H1 (cell line): ENCODE results near the gene B4GALNT3.

ENCODE experiments used
- CBX8 ChIP-seq: fragments of 300-800, 300-1000 bp; sonication (generic); IDR thresholded peaks from 2 replicates; pipeline ENCODE4 v1.7.1; 2016; ENCODE audit warnings: low read depth, low read length, borderline replicate concordance
- CTCF ChIP-seq, 3 experiments: IDR thresholded peaks; 1 replicate in 2 of 3; 2 replicates in 1 of 3; pipeline versions ENCODE4 v1.5.1 to v1.6.1; 2011; ENCODE audit warnings: low read length in 3 of 3, mild to moderate bottlenecking in 3 of 3, inconsistent platforms in 2 of 3, low read depth in 1 of 3, moderate library complexity in 1 of 3; ENCODE audit not compliant: insufficient read depth in 1 of 3; ENCODE audit errors: control extremely low read depth in 1 of 3
- EGR1 ChIP-seq: IDR thresholded peaks from 2 replicates; pipeline ENCODE4 v1.6.1; 2011; ENCODE audit warnings: low read depth, low read length, borderline replicate concordance
- EZH2 ChIP-seq: fragments of 200-600 bp; sonication (generic); IDR thresholded peaks from 2 replicates; pipeline ENCODE4 v1.7.1; 2012; ENCODE audit warnings: low read depth, mild to moderate bottlenecking, moderate library complexity, low read length, inconsistent platforms; ENCODE audit not compliant: severe bottlenecking
- POLR2A ChIP-seq, 2 experiments: IDR thresholded peaks; 1 replicate in 1 of 2; 2 replicates in 1 of 2; pipeline ENCODE4 v1.6.1; 2011; ENCODE audit warnings: low read depth in 2 of 2, low read length in 2 of 2, mild to moderate bottlenecking in 2 of 2; ENCODE audit errors: control extremely low read depth in 1 of 2
- RXRA ChIP-seq: IDR thresholded peaks from 2 replicates; pipeline ENCODE4 v1.6.1; 2011; ENCODE audit warnings: low read depth, mild to moderate bottlenecking, low read length, moderate library complexity; ENCODE audit not compliant: insufficient read depth
- USF2 ChIP-seq: IDR thresholded peaks from 2 replicates; pipeline ENCODE4 v1.6.1; 2011; ENCODE audit warnings: low read length, improper control_type of control experiment

GRCh38 chr12:581746-582145 lies 122.0 kb downstream of the B4GALNT3 start:
- TF ChIP-seq EZH2 = no peak
- no peak for TF ChIP-seq CTCF (IDR thresholded peaks at IDR 0.05; ENCODE audit: control extremely low read depth in 1 of 3, insufficient read depth in 1 of 3, low read depth in 1 of 3, low read length in 3 of 3)
- TF ChIP-seq CBX8 = no peak
- no peak for TF ChIP-seq POLR2A (IDR thresholded peaks at IDR 0.05; ENCODE audit: control extremely low read depth in 1 of 2, low read depth in 2 of 2, low read length in 2 of 2)
- no peak for TF ChIP-seq EGR1
- TF ChIP-seq RXRA = no peak
- no peak for TF ChIP-seq USF2
